ENCODE measurements around the gene MICAL2. TPM values are rescaled to one million over a fixed set of nuclear protein-coding genes. Genes with fewer than 3 reads are reported as not detected.

Gene MICAL2
- total RNA-seq, 1 donor = 156 TPM

DNA sequence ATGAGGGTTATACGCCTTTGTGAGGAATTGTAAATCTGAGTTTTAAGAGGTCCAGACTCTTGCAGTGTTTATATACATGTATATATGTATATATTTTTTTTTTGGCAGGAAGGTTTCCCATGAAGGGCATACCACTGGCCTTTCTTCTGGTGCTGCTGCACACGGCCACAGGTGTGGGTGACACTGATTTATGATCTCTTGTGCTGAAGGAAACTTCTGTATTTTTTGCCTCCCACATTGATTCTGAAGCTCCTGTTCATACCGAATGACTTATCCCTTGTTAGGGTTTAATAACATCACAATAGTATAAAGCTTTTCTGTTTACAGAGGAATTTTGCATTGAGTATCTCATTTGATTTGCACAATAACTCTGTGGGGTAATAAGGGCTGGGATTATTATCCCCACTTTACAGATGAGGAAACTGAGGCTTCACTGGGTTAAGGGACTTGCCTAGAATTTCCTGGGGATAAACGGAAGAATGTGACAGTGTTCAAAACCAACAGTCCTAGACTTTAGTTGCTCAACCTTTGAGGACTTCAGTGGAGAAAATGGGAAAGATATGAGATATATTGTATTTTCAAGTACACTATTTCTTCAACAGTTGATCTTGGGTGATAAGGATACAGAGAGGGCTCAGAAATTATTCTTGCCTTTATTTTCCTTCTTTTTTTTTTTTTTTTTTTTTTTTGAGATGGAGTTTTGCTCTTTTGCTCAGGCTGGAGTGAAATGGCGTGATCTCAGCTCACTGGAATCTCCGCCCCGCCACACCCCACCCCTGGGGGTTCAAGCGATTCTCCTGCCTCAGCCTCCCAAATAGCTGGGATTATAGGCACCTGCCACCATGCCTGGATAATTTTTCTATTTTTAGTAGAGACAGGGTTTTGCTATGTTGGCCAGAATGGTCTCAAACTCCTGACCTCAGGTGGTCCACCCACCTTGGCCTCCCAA, 70.1 kb downstream of the MICAL2 start:
- Histone ChIP-seq H3K27me3 (ENCODE audit: insufficient read depth, low read length) (no peaks in the 10 kb centered on the region), H2AFZ (ENCODE audit: low read length) (no peak overlapping the region), H3K4me3 (ENCODE audit: insufficient read depth, low read length) (no peak overlapping the region), H3K79me2 (ENCODE audit: insufficient read depth, low read length) (peaks cover 68% of the 10 kb centered on the region), H3K4me1 (ENCODE audit: insufficient read depth, low read length) (peaks cover 86% of the 10 kb centered on the region), H4K20me1 (ENCODE audit: insufficient read depth, low read length) (no peaks in the 10 kb centered on the region), H3K36me3 (ENCODE audit: insufficient read depth, low read length) (peaks cover 37% of the 10 kb centered on the region), H3K9me3 (ENCODE audit: low read depth, low read length) (no peaks in the 10 kb centered on the region), H3K27ac (ENCODE audit: low read depth, low read length) (peak overlapping the region; percentile 96), H3K4me2 (ENCODE audit: insufficient read depth, low read length) (no peak overlapping the region)
- no peak for DNase-seq (ENCODE audit: insufficient read length, low spot score, missing footprints)
- TF ChIP-seq, protein P1, sequence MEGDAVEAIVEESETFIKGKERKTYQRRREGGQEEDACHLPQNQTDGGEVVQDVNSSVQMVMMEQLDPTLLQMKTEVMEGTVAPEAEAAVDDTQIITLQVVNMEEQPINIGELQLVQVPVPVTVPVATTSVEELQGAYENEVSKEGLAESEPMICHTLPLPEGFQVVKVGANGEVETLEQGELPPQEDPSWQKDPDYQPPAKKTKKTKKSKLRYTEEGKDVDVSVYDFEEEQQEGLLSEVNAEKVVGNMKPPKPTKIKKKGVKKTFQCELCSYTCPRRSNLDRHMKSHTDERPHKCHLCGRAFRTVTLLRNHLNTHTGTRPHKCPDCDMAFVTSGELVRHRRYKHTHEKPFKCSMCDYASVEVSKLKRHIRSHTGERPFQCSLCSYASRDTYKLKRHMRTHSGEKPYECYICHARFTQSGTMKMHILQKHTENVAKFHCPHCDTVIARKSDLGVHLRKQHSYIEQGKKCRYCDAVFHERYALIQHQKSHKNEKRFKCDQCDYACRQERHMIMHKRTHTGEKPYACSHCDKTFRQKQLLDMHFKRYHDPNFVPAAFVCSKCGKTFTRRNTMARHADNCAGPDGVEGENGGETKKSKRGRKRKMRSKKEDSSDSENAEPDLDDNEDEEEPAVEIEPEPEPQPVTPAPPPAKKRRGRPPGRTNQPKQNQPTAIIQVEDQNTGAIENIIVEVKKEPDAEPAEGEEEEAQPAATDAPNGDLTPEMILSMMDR (IDR thresholded peaks at IDR 0.05; ENCODE audit: extremely low read depth, low read depth, low read length) = no peak

DNA sequence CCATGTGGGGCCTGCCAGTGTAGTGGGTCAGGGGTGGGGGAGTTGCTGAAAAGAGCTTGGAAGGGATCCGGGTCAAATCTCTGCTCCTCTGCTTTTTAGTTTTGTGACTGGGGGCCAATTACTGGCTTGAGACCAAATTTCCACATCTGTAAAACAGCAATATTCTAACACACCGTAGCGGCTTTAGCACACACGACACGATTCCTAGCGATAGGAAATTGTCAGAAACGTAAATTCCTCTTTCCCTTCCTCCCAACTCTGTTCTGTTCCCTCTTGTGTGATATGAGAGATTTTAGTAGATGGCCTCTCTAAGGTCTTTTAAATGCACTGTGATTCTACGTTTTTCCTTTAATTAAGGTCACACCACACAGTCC, 71.9 kb downstream of the MICAL2 start:
- DNase-seq (ENCODE audit: insufficient read length, low spot score, missing footprints) = no peak
- H3K79me2 ChIP-seq (ENCODE audit: insufficient read depth, low read length) = peaks cover 67% of the 10 kb centered on the region
- peak overlapping the region; percentile 96 for H3K27ac ChIP-seq (ENCODE audit: low read depth, low read length)
- no peaks in the 10 kb centered on the region for H3K27me3 ChIP-seq (ENCODE audit: insufficient read depth, low read length)
- H3K36me3 ChIP-seq (ENCODE audit: insufficient read depth, low read length) = peaks cover 35% of the 10 kb centered on the region
- peaks cover 86% of the 10 kb centered on the region for H3K4me1 ChIP-seq (ENCODE audit: insufficient read depth, low read length)
- H4K20me1 ChIP-seq (ENCODE audit: insufficient read depth, low read length) = no peaks in the 10 kb centered on the region
- TF ChIP-seq, protein P1 (IDR thresholded peaks at IDR 0.05; ENCODE audit: extremely low read depth, low read depth, low read length) = no peak
- no peaks in the 10 kb centered on the region for H3K9me3 ChIP-seq (ENCODE audit: low read depth, low read length)
- H3K4me3 ChIP-seq (ENCODE audit: insufficient read depth, low read length) = no peak overlapping the region
- no peak overlapping the region for H3K4me2 ChIP-seq (ENCODE audit: insufficient read depth, low read length)
- H2AFZ ChIP-seq (ENCODE audit: low read length) = no peak overlapping the region

DNA sequence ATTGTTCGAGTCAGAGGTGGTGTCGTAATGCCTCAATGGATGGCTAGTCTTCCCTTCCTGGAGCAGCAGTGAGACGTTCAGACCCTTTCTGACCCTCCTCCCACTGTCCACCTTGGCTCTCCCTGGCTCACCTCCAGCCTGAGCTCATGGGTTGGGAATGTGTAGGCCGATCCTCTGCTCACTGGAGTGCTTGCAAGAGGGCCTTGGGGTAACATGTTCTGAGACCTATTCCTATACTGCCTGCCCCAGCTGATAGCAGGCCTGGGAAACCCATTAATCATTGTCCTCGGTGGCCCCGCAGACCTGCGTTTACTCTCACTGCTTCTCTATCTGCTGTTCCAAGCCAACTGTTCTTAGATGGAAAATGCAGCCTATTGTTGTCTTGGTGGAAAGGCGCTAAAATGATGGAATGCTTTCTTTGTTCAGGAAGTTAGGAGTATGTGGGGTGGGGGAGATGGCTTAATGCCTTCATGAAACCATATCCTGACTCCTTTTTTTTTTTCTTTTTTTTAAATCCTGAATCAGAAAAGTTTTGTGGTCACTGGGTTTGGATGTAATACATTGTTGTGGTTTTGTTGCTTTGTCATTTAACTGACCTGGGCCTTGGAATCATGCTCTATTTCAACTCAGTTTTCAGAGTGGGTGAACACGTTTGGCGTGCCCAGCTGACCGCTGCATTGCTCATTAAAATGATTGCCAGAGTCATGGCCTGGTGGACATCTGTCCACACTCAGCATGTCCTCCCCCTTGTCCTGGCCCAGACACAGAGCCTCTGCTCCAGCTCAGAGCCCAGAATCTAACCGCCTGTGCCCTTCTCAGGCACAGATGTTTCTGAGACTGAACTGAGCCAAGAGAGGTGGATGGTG, 72.5 kb downstream of the MICAL2 start:
- peak; percentile 92 for DNase-seq (ENCODE audit: insufficient read length, low spot score, missing footprints)
- Histone ChIP-seq H3K27me3 (ENCODE audit: insufficient read depth, low read length) (no peaks in the 10 kb centered on the region), H3K79me2 (ENCODE audit: insufficient read depth, low read length) (peaks cover 69% of the 10 kb centered on the region), H3K4me2 (ENCODE audit: insufficient read depth, low read length) (peak overlapping the region; percentile 52), H2AFZ (ENCODE audit: low read length) (no peak overlapping the region), H3K4me3 (ENCODE audit: insufficient read depth, low read length) (no peak overlapping the region), H4K20me1 (ENCODE audit: insufficient read depth, low read length) (no peaks in the 10 kb centered on the region), H3K4me1 (ENCODE audit: insufficient read depth, low read length) (peaks cover 83% of the 10 kb centered on the region), H3K27ac (ENCODE audit: low read depth, low read length) (peak overlapping the region; percentile 96), H3K36me3 (ENCODE audit: insufficient read depth, low read length) (peaks cover 37% of the 10 kb centered on the region), H3K9me3 (ENCODE audit: low read depth, low read length) (no peaks in the 10 kb centered on the region)
- TF ChIP-seq, protein P1 (IDR thresholded peaks at IDR 0.05; ENCODE audit: extremely low read depth, low read depth, low read length) = no peak

Measured in osteoblast (primary cell).